Transverse colon (tissue), 4 donors: ENCODE data around the gene C15orf39.

Source experiments
- EP300 ChIP-seq: sonication (generic); formaldehyde crosslinking; IDR thresholded peaks from one replicate; pipeline ENCODE4 v1.6.1; 2017; ENCODE audit warnings: antibody characterized with exemption, low read depth
- POLR2A ChIP-seq: fragments of 450-650 bp; IDR thresholded peaks from one replicate; pipeline ENCODE4 v1.6.1; 2016; ENCODE audit warnings: antibody characterized with exemption, mild to moderate bottlenecking, moderate library complexity
- POLR2AphosphoS5 ChIP-seq, 3 donors: sonication (generic); formaldehyde crosslinking; IDR thresholded peaks; one replicate each; pipeline ENCODE4 v1.6.1; 2016; ENCODE audit warnings: antibody characterized with exemption in 3 of 3
- TF ChIP-seq, protein P1 (sequence below), 5 experiments: fragments of 200-600 bp in 3 of 5; fragments of 450-650 bp in 2 of 5; sonication (generic) in 3 of 5; IDR thresholded peaks; 1 replicate in 2 of 5; 2 replicates in 3 of 5; pipeline ENCODE4 v1.5.1; 2016 to 2017; ENCODE audit warnings: antibody characterized with exemption in 5 of 5, inconsistent platforms in 3 of 5, mild to moderate bottlenecking in 2 of 5, moderate library complexity in 1 of 5

DNA sequence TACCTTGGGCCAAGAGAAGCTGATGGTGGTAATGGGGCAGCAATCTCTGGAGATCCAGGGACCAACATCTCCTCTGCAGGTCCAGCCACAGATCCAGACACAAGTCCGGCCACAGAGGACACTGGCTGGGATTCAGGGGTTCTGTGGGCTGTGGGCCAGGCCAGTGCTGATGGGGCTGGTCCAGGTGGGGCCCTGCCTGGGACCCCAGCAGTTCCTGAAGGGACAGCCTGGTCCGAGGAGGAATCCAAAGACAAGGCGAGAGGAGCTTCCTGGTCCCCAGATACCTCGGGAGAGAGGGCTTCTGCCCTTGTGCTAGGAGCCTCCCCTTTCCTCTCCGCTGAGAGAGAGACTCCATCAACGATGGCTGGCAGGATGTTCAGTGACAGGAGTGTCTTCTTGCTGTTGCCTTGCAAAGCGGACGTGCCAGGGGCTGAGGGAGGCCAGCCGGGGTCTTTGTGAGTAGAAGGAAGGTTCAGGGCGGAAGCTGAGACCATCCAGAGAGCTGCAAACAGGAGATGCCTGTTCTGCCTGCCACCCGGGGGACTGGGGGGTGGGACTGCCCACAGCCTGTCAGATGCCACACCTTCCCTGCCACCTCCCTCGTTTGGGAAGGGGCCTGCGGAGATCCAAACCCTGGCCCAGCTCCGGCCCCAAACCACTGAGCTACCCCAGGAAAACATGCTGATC is 32.0 kb downstream of the C15orf39 start:
- TF ChIP-seq, protein P1, sequence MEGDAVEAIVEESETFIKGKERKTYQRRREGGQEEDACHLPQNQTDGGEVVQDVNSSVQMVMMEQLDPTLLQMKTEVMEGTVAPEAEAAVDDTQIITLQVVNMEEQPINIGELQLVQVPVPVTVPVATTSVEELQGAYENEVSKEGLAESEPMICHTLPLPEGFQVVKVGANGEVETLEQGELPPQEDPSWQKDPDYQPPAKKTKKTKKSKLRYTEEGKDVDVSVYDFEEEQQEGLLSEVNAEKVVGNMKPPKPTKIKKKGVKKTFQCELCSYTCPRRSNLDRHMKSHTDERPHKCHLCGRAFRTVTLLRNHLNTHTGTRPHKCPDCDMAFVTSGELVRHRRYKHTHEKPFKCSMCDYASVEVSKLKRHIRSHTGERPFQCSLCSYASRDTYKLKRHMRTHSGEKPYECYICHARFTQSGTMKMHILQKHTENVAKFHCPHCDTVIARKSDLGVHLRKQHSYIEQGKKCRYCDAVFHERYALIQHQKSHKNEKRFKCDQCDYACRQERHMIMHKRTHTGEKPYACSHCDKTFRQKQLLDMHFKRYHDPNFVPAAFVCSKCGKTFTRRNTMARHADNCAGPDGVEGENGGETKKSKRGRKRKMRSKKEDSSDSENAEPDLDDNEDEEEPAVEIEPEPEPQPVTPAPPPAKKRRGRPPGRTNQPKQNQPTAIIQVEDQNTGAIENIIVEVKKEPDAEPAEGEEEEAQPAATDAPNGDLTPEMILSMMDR (IDR thresholded peaks at IDR 0.05): no peak
- TF ChIP-seq POLR2AphosphoS5 (IDR thresholded peaks at IDR 0.05) (no peak), EP300 (no peak), POLR2A (no peak)
